Suppressor macrophage treated with lipopolysaccharide for 4 hours (primary cell): ENCODE results near the gene LYPD1.
"Not testable (repeated sequence)": the region's sequence is repeated elsewhere in the genome, so short reads cannot be mapped to it uniquely, and the experiment has no call there.

Experiments used
- DNase-seq: peaks from one replicate; pipeline ENCODE4 v3.0.0-alpha.2; 2020

The LYPD1 gene, protein sequence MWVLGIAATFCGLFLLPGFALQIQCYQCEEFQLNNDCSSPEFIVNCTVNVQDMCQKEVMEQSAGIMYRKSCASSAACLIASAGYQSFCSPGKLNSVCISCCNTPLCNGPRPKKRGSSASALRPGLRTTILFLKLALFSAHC

DNA sequence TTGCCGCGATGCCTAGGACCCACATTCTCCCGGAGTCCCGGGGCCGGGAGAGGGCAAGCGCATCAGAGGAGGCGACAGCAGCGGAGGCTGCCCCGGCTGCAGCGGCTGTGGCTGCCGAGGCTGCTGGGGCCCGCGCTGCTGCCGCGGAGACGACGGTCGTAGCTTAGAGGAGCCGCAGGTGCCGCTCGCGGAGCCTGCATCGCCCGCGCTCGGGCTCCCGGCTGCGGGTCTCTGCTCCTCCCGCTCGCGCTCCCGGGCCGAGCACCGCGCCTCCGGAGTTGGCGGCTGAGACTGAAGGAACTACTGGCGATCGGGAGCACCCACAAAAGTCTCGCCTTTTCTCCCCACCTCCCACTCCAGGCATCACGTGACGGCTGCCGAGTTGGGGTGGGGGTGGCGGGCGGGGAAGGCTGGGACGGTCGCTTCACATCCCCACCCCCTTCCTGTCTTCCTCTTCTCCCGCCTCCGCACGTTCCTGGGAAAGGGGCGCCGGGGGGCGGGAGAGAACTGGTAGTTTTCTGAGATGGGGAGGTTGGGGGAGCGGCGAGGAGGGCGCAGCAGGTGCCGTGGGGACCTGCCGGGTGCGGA, at the start of gene LYPD1:
Gene LYPD1, minus strand, starts transcription at position 298 of the 588 bp plus-strand sequence. Its CDS starts 273 bp downstream, at position 25.
- DNase-seq = no peak

DNA sequence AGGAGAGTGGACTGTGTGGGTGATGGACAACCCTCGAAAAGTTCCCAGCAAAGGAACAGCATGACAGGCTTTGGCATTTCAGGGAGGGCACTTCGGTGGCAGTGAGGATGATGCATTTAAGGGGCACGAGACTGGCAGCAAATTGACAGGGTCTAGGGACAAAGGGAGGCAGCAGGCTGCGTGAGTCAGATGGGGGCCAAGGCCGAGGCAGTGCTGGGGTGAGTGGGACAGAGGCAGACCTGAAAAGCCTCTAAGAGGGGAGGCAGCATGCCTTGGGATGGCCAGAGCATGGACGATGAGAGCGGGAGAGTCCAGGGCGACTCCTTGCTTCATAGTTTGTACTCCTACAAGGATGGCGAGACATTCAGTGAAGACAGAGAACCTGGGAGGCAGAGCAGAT, 49.5 kb upstream of the LYPD1 start:
- DNase-seq = no peak

DNA sequence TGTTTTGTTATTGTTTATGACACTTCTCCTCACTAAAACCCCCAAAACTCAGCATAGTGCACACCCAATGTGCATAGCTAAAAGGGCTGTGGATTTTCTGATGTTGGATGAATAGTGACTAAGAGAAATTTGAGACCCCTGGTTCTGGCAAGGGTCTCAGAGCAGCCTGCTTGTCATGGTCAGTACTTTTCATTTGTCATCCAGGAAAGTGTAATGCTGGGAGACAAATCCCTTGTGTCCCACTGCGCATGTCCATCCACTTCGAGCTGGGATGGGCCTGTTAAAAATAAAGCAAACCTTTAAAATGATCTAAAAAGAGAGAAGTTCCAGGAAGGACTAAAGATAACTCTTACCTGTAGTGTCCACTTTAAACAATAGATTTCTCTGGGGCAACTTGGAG, 46.9 kb upstream of the LYPD1 start:
- no peak for DNase-seq

DNA sequence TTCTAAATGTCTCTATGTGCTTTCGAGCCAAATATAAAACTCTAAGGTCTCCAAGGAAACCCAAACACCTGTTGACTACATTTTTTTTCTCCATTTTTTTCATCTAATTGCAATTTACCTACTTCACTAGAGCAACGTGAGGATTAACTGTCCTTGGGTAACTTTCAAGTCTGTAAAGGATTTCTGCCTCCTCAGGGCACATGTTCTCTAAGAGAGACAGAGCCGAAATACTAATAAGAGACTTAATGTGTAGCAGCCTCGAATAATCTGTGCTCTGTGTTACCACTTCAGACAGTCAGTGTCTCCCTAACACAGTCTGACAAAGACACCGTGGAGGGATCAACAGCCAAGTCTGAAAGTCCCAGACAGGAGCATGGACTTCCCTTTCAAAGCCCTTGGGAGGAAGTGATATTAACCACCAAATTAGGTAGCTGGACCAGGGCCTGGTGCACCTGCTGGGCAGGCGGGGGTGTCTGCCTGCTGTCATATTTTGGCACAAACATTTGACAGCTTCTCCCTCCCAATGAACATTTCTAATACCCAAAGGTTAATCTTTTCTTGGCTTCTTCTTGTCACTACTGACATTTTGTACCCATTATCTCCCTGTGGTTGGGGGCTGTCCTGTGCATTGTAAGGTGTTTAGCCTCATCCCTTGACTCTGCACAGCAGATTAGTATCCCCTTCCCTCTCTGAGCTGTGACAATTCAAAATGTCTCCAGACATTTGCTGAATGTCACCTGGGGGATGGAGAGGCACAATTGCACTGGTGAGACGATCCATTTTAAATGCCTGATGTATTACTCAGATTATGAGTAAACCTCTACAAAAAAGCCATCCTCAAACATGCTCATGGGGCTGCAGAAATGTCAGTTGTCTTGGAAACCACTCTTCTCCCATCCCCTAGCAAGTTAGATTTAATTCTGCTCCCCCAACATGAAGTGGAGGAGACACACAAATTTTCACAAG, 45.7 kb upstream of the LYPD1 start:
- no peak for DNase-seq

DNA sequence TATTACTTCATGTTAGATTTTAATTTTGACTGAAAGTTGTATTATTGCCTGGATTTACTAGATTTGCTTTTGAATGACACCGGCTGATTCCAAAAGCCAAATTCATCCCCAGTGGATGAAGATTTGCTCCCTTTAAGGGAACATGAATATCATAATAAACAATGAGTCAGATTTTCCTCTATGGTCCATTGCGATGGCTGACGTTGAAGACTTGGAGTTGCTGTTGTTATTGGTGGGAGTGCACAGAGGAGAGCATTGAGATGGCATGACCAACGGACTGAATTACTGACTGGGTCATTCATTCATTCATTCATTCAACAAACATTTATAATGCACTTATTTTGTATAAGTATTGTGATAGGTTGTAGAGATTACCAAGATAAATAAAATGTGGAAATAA, 33.4 kb upstream of the LYPD1 start:
- DNase-seq = no peak

DNA sequence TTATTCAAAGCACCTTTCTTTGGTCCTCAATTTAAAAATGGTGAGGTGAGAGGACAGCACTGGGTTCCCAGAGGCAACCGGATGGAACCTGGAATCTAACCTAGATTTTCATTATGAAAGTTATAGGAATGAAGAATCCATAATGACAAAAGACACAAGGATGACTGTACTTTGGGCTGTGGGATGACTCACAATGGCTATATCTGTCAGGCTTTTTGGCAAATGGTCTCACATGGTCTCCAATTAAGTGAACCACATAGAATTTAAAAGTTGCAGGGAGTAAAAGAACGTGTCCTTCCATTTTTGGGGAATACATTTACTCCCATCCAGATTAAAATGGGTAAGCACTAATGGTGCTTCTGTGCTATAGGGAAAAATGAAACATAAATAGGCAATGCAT, 31.8 kb upstream of the LYPD1 start:
- no peak for DNase-seq

DNA sequence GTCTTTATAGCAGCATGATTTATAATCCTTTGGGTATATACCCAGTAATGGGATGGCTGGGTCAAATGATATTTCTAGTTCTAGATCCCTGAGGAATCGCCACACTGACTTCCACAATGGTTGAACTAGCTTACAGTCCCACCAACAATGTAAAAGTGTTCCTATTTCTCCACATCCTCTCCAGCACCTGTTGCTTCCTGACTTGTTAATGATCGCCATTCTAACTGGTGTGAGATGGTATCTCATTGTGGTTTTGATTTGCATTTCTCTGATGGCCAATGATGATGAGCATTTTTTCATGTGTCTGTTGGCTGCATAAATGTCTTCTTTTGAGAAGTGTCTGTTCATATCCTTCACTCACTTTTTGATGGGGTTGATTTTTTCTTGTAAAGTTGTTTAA, 29.8 kb upstream of the LYPD1 start:
- not testable (repeated sequence) for DNase-seq

DNA sequence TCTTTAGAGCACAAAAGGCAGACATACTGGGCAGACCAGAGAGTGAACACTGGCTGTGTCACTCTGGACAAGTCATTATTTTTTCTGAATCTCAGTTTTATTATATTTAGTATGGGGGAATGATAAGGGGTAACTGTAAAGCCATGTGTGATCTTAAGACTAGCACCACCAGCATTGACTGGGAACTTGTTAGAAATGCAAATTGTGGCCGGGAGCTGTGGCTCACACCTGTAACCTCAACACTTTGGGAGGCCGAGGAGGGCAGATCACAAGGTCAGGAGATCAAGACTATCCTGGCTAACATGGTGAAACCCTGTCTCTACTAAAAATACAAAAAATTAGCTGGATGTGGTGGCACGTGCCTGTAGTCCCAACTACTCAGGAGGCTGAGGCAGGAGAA, 28.3 kb upstream of the LYPD1 start:
- not testable (repeated sequence) for DNase-seq

DNA sequence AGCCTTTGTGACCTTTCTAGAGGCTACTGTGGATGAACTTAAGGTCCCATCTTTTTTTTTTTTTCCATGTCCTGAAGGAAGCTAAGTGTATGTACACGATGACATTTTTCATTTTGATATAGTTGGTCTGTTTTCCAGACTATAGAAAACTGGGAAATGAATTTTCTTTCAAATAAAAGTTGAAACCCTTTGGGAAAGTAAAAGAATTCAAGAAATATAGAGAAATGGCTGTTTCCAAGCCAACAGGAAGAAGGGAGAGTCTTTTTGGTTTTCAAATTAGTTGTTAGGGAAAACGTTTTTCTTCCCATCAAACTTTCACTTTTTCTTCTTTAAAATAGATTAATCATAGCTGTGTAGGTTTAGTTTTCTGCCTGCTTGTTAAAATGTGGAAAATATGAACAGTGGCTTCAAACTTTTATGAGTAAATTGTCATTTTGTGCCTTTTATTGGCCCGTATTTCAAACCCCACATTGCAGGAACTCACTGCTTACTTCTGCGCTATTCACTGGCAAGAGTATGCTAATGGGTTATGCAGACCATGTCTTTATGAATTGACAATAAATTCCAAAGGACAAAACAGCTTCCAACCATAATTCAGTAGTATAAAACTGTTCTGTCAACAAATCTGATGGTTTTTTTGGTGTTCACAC, 27.7 kb upstream of the LYPD1 start:
- DNase-seq = no peak

DNA sequence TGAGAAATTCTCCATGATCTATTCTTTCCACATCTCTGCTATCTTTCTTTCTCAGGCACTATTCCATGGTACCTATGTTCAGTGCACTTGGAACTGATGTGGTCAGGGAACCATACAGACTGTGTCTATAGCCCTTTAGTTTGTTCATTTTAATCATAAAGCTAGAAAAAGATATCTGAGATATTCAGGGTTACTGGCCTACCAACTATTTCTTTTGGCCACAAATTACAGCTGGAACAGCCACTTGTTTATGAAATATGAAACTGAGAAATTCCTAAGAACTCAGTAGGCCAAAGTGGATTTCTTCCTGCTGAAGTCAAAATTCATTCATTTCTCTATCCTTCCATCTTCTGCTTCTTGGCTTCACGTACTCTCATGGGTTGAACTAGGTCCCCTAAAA, 22.8 kb upstream of the LYPD1 start:
- no peak for DNase-seq

DNA sequence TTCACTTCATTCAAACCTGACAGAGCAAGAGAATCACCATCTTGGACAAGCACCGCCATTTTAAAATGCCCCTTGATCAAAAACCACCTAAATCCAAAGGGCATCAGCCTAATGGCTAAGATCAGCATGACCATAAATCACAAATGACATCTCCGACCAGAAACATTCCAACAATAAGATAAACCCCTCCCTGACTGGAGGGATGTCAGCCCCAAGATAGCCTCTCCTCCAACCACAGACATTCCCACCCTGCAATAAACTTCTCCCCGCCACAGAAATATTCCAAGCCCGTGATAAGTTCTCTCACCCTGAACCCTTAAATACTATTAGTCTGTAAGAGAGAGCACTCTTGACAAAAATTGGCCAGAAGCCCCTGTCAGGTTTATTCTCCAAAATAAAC, 21.6 kb upstream of the LYPD1 start:
- no peak for DNase-seq

DNA sequence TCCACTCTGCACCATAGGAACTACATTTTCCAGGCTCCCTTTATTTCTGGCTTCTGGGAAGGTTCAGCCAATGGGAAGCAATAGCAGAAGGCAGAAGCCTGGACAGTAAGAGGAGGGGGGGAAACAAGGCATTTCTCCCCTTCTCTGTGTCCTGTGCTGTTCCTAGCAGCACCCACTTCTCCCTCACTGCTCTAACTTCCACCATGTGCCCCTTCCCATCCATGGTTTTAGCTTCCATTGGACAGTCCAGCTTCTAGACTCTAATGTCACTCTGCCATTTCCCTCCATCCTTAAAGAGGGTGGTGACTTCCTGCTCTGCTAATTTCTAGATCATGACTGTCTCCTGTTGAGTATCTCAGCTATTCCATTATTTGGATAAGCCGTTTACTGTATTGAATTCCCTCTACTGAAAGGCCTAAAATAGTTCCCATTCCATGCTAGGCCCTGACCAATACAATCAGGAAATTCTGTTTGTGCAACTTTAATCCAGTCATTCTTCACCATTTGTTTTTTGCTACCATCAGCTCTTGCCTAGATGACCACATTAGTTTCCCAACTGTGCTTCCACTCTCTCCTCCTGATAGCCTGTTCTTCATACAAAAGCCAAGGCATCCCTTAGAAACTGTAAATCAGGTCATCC, 20.8 kb upstream of the LYPD1 start:
- no peak for DNase-seq

DNA sequence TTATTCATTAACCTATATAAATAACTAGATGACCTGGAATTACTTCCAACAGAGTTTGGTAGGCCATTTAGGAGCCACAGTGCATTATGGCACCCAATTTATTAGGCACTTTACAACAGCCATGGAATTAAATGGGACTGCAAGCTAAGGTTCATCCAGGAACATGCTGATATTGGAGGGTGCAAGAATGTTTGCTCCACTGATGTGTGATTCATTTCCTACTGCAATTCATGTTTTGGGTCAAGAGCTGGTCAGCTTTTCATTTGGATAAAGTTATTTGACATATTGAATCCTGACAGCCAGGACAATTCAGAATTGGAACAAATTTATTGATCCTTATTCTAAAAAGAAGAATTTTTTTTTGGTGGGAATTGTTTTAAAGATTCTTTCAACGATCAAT, 11.8 kb upstream of the LYPD1 start:
- no peak for DNase-seq

DNA sequence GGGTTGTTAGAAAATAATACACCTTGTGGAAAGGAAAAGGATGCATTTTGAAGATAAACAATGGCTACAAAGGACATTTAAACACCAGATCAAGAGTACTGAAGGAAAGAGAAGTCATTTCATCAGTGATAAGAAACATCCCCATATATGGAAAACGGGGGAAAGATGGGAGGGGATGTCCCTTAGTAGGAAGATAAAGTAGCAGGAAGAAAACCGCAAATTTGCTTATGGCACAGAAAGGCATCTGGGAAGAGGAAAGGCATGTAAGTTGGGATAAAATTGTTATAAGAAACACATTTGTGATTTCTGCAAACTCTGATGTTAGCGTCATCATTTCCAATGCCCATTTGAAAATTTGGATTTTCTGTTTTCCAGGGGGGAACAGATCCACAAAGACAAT, 10.5 kb upstream of the LYPD1 start:
- DNase-seq = no peak

DNA sequence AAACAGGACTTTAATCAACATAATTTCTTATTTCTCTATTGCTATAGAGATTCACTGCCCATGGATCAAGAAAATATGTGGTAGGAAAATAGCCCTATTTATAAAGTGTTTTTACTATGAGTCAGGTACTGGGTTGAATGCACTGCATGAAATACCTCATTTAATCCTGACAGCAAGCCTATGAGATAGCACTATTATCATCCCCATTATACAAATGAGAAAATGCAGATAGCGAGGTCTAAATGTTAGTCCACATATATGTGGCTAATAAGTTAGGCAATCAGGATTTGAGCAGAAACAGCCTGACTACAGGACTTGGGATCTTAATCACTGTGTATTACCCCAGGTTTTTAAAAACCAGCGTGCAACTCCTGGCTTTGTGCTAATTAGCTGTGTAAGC, 8.5 kb upstream of the LYPD1 start:
- no peak for DNase-seq

DNA sequence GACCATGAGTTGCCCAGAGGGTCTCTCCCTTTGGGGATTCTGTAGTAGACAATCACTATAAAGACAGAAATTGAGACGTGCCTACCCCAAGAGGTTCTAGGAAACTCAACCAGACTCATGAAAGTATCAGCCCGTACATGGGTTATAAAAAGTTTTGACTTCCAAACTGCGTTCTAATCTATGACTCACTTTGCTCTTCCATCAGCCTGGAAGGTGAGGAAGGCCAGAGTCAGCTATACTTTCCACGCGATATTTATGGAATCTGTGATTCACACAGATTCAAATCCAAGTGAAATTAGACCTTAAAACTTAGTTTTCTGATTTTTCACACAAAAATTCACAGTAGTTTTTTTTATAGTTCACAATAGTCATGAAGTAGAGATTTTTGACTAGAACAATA, 7.7 kb upstream of the LYPD1 start:
- no peak for DNase-seq

DNA sequence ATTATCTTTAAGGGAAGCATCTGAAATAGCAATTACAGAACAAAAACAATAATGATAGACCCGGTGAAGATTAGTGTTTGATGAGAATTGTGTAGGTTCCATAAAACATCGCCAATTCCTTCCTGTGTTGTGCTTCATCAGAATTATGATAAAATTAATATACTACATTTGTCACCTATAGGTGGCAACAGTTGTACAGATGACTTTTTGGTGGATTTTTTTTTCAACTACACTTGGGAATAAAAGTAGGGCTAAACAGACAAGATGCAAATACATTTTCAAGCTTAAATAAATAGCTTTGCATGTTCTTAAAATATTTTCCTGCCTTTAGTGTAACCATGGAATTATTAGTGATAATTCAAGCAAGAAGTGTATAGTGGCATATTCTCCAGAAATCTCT, 7.0 kb upstream of the LYPD1 start:
- no peak for DNase-seq

DNA sequence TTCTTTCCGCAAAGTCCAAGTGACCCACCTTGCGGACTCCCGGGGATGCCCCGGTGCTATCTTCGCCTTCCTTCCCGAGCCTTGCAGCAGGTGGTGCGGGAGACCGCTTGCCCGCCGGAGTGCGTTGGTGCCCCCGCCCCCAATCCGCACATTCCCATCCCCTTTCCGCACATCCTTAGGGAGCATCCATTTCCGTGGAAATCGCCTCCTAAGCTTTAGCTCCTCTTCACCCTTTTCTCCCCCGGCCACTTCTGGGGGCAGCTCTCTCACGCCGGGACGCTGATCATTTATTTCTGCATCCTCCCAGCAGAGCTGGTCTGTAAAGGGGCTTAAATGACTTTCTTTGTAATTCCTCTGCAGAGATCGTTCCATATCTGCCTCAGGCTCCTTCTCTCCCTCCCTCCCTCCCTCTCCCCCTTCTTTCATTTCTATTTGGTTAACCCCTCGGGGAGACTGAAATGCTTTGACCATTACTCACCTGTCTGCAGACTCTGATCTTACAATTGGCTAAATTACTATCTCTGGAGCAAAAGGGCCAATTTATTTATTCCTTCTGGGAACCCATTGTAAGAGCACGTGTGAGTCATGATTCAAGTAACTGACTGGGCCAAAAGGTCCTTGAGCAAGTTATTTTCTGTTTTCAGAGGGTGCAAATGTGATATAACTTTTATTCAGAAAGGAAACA, 1.3 kb upstream of the LYPD1 start:
- DNase-seq = no peak

DNA sequence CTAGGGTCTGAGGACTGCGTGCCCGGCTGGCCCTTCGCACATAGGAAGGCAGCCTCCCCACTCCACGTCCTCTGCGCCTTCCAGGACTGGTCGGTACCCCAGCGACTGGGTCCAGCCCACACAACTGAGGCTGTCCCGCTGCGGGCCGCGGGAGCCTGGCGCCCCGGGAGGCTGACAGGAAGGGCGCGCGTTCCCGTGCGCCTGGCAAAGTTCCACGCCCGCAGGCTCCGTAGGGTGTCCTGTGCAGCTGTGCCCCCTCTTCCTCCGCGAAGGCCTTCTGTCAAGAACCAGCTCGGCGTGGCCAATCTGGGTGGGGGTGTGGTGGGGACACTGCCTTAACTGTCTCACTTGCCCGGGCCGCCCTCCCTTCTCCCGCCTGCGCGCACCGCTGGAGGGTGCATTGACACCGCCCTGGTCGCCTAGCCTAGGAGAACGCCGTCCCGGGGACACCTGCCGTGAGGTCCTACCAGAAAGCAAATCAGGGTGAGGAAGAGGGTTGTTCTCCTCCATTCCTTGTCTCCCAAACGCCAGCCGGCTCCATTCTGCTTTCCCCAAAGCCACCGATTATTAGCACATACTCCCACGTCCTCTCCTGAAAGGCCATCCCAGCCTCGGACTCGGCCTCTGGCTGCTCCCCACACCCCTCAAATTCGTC, 618 bp upstream of the LYPD1 start:
- DNase-seq = no peak

DNA sequence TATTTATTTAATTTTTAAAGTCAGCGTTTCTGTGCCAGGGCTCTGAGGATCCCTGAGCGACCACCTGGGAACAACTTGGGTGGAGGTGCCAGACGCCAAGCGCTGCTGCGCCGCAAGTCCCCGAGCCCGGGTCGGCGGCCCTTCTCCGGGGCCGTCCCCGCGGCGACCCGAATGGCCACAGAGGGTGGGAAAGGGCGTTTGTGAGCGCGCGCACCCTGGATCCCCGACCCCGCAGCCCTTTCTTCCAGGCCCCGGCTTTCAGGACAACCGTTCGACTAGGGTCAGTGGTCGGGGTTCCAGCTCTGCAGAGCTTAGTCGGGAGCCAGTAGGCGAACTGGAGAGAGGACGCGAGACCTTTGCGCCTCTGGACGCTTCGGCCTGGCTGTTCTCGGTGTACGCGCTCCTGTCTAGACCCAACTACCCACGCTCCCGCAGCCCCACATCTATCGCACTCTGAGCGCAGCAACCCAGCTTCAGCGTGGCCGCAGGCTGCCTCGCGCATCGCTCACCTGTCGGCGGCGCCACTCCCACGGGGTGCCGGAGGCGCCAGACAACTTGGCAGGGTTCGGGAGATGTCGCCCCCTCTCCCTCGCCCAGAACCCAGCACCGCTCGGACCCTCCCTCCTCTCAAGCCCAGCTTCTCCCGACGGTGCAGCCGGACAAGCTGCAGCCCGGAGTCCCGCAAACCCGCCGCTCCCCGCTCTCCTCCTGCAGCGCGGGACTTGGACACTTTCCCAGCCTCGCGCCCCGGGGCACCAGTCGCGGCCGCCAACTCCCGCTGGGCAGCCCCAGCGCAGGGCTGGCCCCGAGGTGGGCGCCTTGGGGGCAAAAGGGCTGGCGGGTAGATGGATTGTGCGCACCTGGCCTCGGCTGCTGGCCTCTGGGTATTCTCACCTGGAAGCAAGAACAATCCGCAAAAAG, 758 bp downstream of the LYPD1 start:
- no peak for DNase-seq
